Nephron (organoid): Measurements from ENCODE around the gene ACOX1.

Source experiments
- H3K27ac Mint-ChIP-seq, 3 experiments: 2 replicates each; pipeline ENCODE4 v1.8.0; 2020; ENCODE audit warnings: mixed read lengths in 3 of 3, mild to moderate bottlenecking in 2 of 3, moderate library complexity in 1 of 3
- H3K27me3 Mint-ChIP-seq: 2 replicates; pipeline ENCODE4 v1.8.0; 2021; ENCODE audit warnings: low read depth, mild to moderate bottlenecking, moderate library complexity, mixed read lengths
- H3K36me3 Mint-ChIP-seq: 2 replicates; pipeline ENCODE4 v1.8.0; 2020; ENCODE audit warnings: low read depth, mixed read lengths
- H3K4me1 Mint-ChIP-seq: 2 replicates; pipeline ENCODE4 v1.8.0; 2020; ENCODE audit warnings: mixed read lengths
- H3K4me3 Mint-ChIP-seq, 3 experiments: 2 replicates each; pipeline ENCODE4 v1.8.0; 2020; ENCODE audit warnings: mild to moderate bottlenecking in 3 of 3, mixed read lengths in 3 of 3, moderate library complexity in 2 of 3
- H3K9me3 Mint-ChIP-seq: 2 replicates; pipeline ENCODE4 v1.8.0; 2020; ENCODE audit warnings: mixed read lengths
- TF ChIP-seq, protein P1 (sequence below), 3 experiments: fragments of 200-600 bp; sonication (generic); IDR thresholded peaks; one replicate each; pipeline ENCODE4 v1.5.0; 2021; ENCODE audit warnings: antibody characterized with exemption in 3 of 3; ENCODE audit not compliant: unreplicated experiment in 3 of 3

Gene ACOX1

GRCh38 chr17:76007850-76008165, 28.8 kb upstream of the ACOX1 start:
- H3K36me3 Mint-ChIP-seq = peaks cover 14% of the 10 kb centered on the region
- H3K4me3 Mint-ChIP-seq = no peak overlapping the region
- H3K4me1 Mint-ChIP-seq = peaks cover 10% of the 10 kb centered on the region
- TF ChIP-seq, protein P1, sequence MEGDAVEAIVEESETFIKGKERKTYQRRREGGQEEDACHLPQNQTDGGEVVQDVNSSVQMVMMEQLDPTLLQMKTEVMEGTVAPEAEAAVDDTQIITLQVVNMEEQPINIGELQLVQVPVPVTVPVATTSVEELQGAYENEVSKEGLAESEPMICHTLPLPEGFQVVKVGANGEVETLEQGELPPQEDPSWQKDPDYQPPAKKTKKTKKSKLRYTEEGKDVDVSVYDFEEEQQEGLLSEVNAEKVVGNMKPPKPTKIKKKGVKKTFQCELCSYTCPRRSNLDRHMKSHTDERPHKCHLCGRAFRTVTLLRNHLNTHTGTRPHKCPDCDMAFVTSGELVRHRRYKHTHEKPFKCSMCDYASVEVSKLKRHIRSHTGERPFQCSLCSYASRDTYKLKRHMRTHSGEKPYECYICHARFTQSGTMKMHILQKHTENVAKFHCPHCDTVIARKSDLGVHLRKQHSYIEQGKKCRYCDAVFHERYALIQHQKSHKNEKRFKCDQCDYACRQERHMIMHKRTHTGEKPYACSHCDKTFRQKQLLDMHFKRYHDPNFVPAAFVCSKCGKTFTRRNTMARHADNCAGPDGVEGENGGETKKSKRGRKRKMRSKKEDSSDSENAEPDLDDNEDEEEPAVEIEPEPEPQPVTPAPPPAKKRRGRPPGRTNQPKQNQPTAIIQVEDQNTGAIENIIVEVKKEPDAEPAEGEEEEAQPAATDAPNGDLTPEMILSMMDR (IDR thresholded peaks at IDR 0.05; ENCODE audit: unreplicated experiment in 3 of 3) = no peak
- H3K9me3 Mint-ChIP-seq = no peaks in the 10 kb centered on the region
- H3K27ac Mint-ChIP-seq = no peak overlapping the region
- no peaks in the 10 kb centered on the region for H3K27me3 Mint-ChIP-seq

- no peaks in the 10 kb centered on the region for H3K9me3 Mint-ChIP-seq
Measured at GRCh38 chr17:76007131-76007849, 28.3 kb upstream of the ACOX1 start.

DNA sequence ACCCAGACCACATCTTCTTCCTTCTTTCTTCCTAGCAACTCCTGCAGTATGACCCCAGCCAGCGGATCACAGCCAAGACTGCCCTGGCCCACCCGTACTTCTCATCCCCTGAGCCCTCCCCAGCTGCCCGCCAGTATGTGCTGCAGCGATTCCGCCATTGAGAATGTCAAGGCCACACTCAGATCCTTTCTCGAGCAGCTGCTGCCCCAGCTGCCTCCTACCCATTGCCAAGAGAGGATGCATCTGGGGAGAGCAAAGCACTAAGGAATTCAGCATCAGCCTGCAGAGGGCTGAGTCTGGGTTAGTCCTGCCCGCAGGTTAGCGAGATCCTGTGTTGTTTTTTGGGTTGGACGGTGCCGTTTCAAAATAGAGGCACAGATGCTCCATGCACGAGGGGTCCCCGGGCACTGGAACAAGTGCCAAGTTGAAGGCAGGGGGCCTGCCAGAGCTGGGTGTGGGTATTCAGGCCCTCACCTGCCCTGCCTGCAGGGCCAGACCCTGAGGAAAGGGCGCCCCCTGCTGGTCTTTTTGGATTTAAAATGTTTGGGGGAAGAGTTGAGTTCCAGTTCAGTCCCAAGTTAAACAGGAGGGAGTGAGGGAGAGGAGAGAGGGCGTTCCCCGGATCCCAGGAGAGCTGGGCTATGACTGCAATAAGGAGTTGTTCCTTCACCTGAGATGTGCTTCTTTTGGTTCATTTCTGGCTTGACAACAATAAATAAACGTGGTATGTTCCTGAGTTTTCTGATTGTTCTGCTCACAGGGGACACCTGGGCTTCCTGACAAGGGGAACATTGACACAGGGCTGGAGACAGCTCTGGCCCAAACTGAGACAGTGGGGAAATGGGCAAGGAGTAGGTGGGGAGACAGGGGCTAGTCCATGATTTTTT, 26.5 kb upstream of the ACOX1 start:
- H3K36me3 Mint-ChIP-seq = peaks cover 14% of the 10 kb centered on the region
- no peak overlapping the region for H3K4me3 Mint-ChIP-seq
- TF ChIP-seq, protein P1 (IDR thresholded peaks at IDR 0.05; ENCODE audit: unreplicated experiment in 3 of 3) = peak in 2 of 3 experiments; percentile 61 to 64
- peaks cover 10% of the 10 kb centered on the region for H3K4me1 Mint-ChIP-seq
- H3K9me3 Mint-ChIP-seq = no peaks in the 10 kb centered on the region
- H3K27me3 Mint-ChIP-seq = no peaks in the 10 kb centered on the region
- H3K27ac Mint-ChIP-seq = peak overlapping the region in 2 of 3 experiments; percentile 49 to 80

More at GRCh38 chr17:76007131-76007849, 28.3 kb upstream of the ACOX1 start:
- Mint-ChIP-seq H3K4me3 (no peak overlapping the region), H3K27ac (no peak overlapping the region), H3K27me3 (no peaks in the 10 kb centered on the region), H3K4me1 (peaks cover 10% of the 10 kb centered on the region), H3K36me3 (peaks cover 14% of the 10 kb centered on the region)
- TF ChIP-seq, protein P1 (IDR thresholded peaks at IDR 0.05; ENCODE audit: unreplicated experiment in 3 of 3) = no peak

- Mint-ChIP-seq H3K9me3 (no peaks in the 10 kb centered on the region), H3K27ac (peak overlapping the region in 2 of 3 experiments; percentile 49 to 80), H3K4me3 (no peak overlapping the region), H3K4me1 (peaks cover 10% of the 10 kb centered on the region), H3K36me3 (peaks cover 14% of the 10 kb centered on the region), H3K27me3 (no peaks in the 10 kb centered on the region)
- TF ChIP-seq, protein P1 (IDR thresholded peaks at IDR 0.05; ENCODE audit: unreplicated experiment in 3 of 3) = no peak
Measured at GRCh38 chr17:76004750-76005262, 25.8 kb upstream of the ACOX1 start.

GRCh38 chr17:76003915-76004314, 24.9 kb upstream of the ACOX1 start:
- TF ChIP-seq, protein P1 (IDR thresholded peaks at IDR 0.05; ENCODE audit: unreplicated experiment in 3 of 3) = no peak
- Mint-ChIP-seq H3K4me3 (no peak overlapping the region), H3K4me1 (peaks cover 10% of the 10 kb centered on the region), H3K27me3 (no peaks in the 10 kb centered on the region), H3K36me3 (peaks cover 14% of the 10 kb centered on the region), H3K27ac (no peak overlapping the region), H3K9me3 (no peaks in the 10 kb centered on the region)
